ENCODE data around the gene WDR90. TPM values are rescaled to one million over a fixed set of nuclear protein-coding genes. Genes with fewer than 3 reads are reported as not detected.
A peak's percentile ranks its signal among the peaks of the same experiment; 100 is the strongest.

WDR90 gene
- total RNA-seq, 1 donor from 2014 or later: 9.3 TPM

DNA sequence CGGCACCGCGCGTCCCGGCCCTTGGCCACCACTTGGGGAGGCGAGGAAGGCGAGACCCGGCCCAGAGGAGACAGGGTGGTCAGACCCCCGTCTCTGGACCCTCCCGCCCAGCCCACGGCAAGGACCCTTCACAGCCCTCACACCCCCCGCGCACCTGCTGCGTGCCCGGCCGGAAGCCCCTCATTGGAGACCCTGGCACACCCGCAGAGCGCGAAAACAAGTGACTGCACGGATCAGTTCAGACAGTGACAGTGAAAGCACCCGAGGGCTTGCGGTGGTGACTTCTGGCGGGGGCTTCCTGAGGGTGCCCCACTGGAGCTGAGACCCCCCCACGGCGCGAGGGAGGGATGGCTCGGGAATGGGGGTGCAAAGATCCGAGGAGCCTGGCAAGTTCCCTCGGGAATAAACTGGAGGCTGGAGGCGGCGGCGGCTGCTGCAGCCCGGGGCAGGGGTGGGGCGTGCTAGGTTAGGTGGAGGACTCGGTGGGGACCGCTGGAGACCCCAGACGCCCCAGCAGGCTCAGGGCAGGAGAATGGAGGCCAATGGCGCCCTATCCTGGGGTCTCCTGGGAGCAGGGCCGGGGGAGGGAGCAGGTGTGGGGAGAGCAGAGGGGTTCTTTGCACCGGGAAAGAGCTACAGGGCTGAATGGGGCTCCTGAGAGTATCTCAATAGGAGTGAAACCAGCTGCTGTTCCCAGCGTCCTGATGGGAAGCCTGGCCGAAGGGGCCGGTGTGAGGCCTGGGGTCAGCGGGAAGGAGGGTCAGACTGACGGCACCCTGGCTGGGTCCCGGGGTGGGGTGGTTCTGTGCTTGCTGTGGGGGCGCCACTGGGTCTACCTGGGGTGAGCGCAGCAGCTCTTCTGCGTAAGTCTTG lies 57.3 kb downstream of the WDR90 start:
- Histone ChIP-seq H3K79me2 (ENCODE audit: low read depth) (no peaks in the 10 kb centered on the region), H3K9me3 (ENCODE audit: low read depth) (no peaks in the 10 kb centered on the region), H3F3A (ENCODE audit: low read depth) (peaks cover 18% of the 10 kb centered on the region), H3K4me2 (peak overlapping the region; percentile 69), H4K20me1 (ENCODE audit: low read depth) (peaks cover 64% of the 10 kb centered on the region), H3K27me3 (peaks cover 100% of the 10 kb centered on the region), H3K4me1 (peaks cover 6% of the 10 kb centered on the region), H3K27ac (no peak overlapping the region), H3K4me3 (peak overlapping the region; percentile 31), H3K36me3 (no peaks in the 10 kb centered on the region), H3K9ac (no peak overlapping the region), H2AFZ (replicated peaks) (no peak overlapping the region)
- no peaks in the 10 kb centered on the region for H3K36me3 Mint-ChIP-seq
- peaks cover 28% of the 10 kb centered on the region for H3K4me1 Mint-ChIP-seq
- H3K27me3 Mint-ChIP-seq (ENCODE audit: insufficient read depth, low read depth): peaks cover 54% of the 10 kb centered on the region
- H3K4me3 Mint-ChIP-seq: peak overlapping the region; percentile 74
- H3K9me3 Mint-ChIP-seq: no peaks in the 10 kb centered on the region
- TF ChIP-seq EZH2phosphoT487 (IDR thresholded peaks at IDR 0.05): peak; percentile 98
- TF ChIP-seq, protein P1, sequence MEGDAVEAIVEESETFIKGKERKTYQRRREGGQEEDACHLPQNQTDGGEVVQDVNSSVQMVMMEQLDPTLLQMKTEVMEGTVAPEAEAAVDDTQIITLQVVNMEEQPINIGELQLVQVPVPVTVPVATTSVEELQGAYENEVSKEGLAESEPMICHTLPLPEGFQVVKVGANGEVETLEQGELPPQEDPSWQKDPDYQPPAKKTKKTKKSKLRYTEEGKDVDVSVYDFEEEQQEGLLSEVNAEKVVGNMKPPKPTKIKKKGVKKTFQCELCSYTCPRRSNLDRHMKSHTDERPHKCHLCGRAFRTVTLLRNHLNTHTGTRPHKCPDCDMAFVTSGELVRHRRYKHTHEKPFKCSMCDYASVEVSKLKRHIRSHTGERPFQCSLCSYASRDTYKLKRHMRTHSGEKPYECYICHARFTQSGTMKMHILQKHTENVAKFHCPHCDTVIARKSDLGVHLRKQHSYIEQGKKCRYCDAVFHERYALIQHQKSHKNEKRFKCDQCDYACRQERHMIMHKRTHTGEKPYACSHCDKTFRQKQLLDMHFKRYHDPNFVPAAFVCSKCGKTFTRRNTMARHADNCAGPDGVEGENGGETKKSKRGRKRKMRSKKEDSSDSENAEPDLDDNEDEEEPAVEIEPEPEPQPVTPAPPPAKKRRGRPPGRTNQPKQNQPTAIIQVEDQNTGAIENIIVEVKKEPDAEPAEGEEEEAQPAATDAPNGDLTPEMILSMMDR (IDR thresholded peaks at IDR 0.05): no peak
- TF ChIP-seq EZH2 (IDR thresholded peaks at IDR 0.05): peak; percentile 98
- H3K27ac Mint-ChIP-seq: no peak overlapping the region
- DNase-seq (ENCODE audit: low spot score): peak; percentile 45

DNA sequence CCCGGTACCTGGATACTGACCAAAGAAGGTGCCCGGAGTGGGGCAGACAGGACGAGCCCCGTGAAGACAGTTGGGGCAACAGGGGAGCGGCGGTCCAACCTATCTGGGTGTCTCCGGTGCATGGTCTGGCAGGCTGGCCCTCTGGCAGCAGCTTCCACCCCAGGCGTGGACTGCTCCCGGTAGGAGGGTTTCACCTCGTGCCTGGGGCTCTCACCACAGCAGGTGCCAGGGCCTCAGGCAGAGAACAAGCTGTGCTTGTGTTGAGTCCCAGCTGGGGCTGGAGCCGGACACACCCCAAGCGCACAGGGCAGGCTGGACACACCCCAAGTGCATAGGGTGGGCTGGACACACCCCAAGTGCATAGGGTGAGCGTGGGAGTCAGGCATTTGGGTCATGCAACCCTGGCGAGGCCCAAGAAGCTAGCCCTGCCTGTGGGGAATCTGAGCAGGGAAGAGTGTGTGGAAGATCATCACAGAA lies 57.9 kb downstream of the WDR90 start:
- H3K27ac ChIP-seq: no peak overlapping the region

GRCh38 chr16:708019-708418 lies 58.9 kb downstream of the WDR90 start:
- Mint-ChIP-seq H3K36me3 (no peaks in the 10 kb centered on the region), H3K27me3 (ENCODE audit: insufficient read depth, low read depth) (peaks cover 39% of the 10 kb centered on the region), H3K27ac (no peak overlapping the region), H3K9me3 (no peaks in the 10 kb centered on the region), H3K4me1 (peaks cover 34% of the 10 kb centered on the region), H3K4me3 (peak overlapping the region; percentile 63)
- peaks cover 29% of the 10 kb centered on the region for H3F3A ChIP-seq (ENCODE audit: low read depth)
- no peaks in the 10 kb centered on the region for H3K9me3 ChIP-seq (ENCODE audit: low read depth)
- no peaks in the 10 kb centered on the region for H3K79me2 ChIP-seq (ENCODE audit: low read depth)
- H3K4me2 ChIP-seq: no peak overlapping the region
- H3K27me3 ChIP-seq: peaks cover 99% of the 10 kb centered on the region
- H3K27ac ChIP-seq: no peak overlapping the region
- no peak for DNase-seq (ENCODE audit: low spot score)
- TF ChIP-seq, protein P1 (IDR thresholded peaks at IDR 0.05): no peak
- TF ChIP-seq EZH2 (IDR thresholded peaks at IDR 0.05) (no peak), EZH2phosphoT487 (IDR thresholded peaks at IDR 0.05) (no peak)
- H4K20me1 ChIP-seq (ENCODE audit: low read depth): peaks cover 48% of the 10 kb centered on the region
- H3K9ac ChIP-seq: no peak overlapping the region
- no peak overlapping the region for H2AFZ ChIP-seq (replicated peaks)
- peaks cover 6% of the 10 kb centered on the region for H3K4me1 ChIP-seq
- H3K4me3 ChIP-seq: no peak overlapping the region
- no peaks in the 10 kb centered on the region for H3K36me3 ChIP-seq

More for the DNA sequence above, 57.9 kb downstream of the WDR90 start:
- Histone ChIP-seq H3F3A (ENCODE audit: low read depth) (peaks cover 20% of the 10 kb centered on the region), H3K27me3 (peaks cover 99% of the 10 kb centered on the region), H3K36me3 (no peaks in the 10 kb centered on the region), H4K20me1 (ENCODE audit: low read depth) (peaks cover 57% of the 10 kb centered on the region), H3K4me2 (no peak overlapping the region), H3K9ac (no peak overlapping the region), H3K4me1 (peaks cover 6% of the 10 kb centered on the region), H3K4me3 (no peak overlapping the region), H2AFZ (replicated peaks) (no peak overlapping the region), H3K9me3 (ENCODE audit: low read depth) (no peaks in the 10 kb centered on the region), H3K79me2 (ENCODE audit: low read depth) (no peaks in the 10 kb centered on the region)
- no peak for DNase-seq (ENCODE audit: low spot score)
- H3K27me3 Mint-ChIP-seq (ENCODE audit: insufficient read depth, low read depth): peaks cover 47% of the 10 kb centered on the region
- peaks cover 28% of the 10 kb centered on the region for H3K4me1 Mint-ChIP-seq
- no peaks in the 10 kb centered on the region for H3K9me3 Mint-ChIP-seq
- TF ChIP-seq, protein P1 (IDR thresholded peaks at IDR 0.05): no peak
- TF ChIP-seq EZH2 (IDR thresholded peaks at IDR 0.05) (no peak), EZH2phosphoT487 (IDR thresholded peaks at IDR 0.05) (no peak)
- peak overlapping the region; percentile 74 for H3K4me3 Mint-ChIP-seq
- no peaks in the 10 kb centered on the region for H3K36me3 Mint-ChIP-seq
- no peak overlapping the region for H3K27ac Mint-ChIP-seq
